Suprapubic skin (tissue), 4 donors: ENCODE measurements around the gene DENND10.
A peak's percentile ranks its signal among the peaks of the same experiment; 100 is the strongest.

ENCODE experiments used
- EP300 ChIP-seq: sonication (generic); formaldehyde crosslinking; IDR thresholded peaks from one replicate; pipeline ENCODE4 v1.6.1; 2017; ENCODE audit warnings: antibody characterized with exemption
- POLR2A ChIP-seq, 2 donors: fragments of 450-650 bp; IDR thresholded peaks; one replicate each; pipeline ENCODE4 v1.6.1; 2017; ENCODE audit warnings: antibody characterized with exemption in 2 of 2, mild to moderate bottlenecking in 2 of 2, moderate library complexity in 2 of 2
- POLR2AphosphoS5 ChIP-seq, 3 donors: sonication (generic); formaldehyde crosslinking; IDR thresholded peaks; one replicate each; pipeline ENCODE4 v1.6.1; 2017; ENCODE audit warnings: antibody characterized with exemption in 3 of 3
- TF ChIP-seq, protein P1 (sequence below), 2 donors: fragments of 200-600 bp in 1 of 2; fragments of 450-650 bp in 1 of 2; sonication (generic) in 1 of 2; IDR thresholded peaks; one replicate each; pipeline ENCODE4 v1.5.1; 2016 to 2019; ENCODE audit warnings: antibody characterized with exemption in 2 of 2, mild to moderate bottlenecking in 1 of 2, moderate library complexity in 1 of 2

DNA sequence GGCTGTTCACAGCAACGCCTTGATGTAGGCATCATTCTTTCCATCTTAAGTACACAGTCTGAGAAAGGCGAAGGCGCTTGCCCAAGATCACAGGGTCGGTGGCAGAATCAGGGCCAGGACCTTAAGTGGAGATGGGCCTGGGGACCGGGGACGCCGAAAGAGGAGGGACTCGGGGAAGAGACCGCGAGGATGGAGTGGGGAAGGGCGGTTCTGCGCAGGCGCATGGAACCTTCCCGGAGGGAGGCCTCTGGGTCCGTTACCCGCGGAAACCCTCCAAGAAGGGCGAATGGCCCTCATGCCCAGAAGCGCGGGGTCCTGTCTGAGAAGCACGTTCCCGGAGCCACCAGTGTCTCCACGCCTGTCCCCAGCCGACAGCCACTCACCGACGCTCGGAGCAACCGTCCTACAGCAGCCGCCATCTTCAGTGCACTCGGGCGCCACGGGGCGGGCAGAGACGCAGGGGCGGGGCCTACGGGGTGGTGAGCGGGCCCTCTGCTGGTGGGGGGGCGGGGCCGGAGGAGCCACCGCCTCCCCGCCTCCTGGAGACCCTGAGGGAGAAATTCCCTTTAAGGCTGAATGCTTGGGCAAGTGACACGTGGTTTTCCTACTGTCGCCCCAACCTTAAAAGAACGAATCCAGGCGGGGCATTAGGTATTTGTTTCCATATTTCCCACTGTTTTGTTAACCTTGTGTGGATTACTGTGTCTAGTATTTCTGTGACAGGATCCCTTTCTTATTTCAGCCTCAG is 74.6 kb downstream of the DENND10 start, which contains the start of gene PRDX3:
- TF ChIP-seq POLR2A (IDR thresholded peaks at IDR 0.05) (peak; percentile 14 to 49), EP300 (no peak), POLR2AphosphoS5 (IDR thresholded peaks at IDR 0.05) (no peak)
- TF ChIP-seq, protein P1, sequence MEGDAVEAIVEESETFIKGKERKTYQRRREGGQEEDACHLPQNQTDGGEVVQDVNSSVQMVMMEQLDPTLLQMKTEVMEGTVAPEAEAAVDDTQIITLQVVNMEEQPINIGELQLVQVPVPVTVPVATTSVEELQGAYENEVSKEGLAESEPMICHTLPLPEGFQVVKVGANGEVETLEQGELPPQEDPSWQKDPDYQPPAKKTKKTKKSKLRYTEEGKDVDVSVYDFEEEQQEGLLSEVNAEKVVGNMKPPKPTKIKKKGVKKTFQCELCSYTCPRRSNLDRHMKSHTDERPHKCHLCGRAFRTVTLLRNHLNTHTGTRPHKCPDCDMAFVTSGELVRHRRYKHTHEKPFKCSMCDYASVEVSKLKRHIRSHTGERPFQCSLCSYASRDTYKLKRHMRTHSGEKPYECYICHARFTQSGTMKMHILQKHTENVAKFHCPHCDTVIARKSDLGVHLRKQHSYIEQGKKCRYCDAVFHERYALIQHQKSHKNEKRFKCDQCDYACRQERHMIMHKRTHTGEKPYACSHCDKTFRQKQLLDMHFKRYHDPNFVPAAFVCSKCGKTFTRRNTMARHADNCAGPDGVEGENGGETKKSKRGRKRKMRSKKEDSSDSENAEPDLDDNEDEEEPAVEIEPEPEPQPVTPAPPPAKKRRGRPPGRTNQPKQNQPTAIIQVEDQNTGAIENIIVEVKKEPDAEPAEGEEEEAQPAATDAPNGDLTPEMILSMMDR (IDR thresholded peaks at IDR 0.05): peak in 1 of 2 donors; percentile 33
